Measurements from ENCODE around the gene PRMT1. TPM values are rescaled to one million over a fixed set of nuclear protein-coding genes. Genes with fewer than 3 reads are reported as not detected.

PRMT1 gene
- total and polyA plus RNA-seq, 9 of the 15 experiments (the other 6 are each of a cell fraction or from before 2014, with no cell fraction given): 13.3 to 464 (median 326) TPM

DNA sequence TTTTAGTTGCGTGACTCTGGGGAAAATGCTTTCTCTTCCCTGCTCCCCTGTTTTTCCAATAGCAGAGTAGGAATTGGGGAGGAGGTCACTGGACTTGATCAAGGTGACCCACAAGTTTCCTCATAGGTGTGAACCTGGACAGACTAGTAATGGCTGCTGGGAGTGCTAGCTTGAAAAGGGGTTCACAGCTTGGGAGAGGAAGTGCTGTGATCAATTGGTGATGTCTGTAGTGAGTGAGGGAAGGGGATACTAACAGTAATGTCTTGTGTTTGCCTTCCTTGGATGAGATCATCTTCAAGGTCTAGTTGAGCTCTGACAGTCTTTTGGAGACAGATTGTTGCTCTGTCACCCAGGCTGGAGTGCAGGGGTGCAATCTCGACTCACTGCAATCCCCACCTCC is 9.6 kb upstream of the PRMT1 start (continued):
- TF ChIP-seq, protein P1, sequence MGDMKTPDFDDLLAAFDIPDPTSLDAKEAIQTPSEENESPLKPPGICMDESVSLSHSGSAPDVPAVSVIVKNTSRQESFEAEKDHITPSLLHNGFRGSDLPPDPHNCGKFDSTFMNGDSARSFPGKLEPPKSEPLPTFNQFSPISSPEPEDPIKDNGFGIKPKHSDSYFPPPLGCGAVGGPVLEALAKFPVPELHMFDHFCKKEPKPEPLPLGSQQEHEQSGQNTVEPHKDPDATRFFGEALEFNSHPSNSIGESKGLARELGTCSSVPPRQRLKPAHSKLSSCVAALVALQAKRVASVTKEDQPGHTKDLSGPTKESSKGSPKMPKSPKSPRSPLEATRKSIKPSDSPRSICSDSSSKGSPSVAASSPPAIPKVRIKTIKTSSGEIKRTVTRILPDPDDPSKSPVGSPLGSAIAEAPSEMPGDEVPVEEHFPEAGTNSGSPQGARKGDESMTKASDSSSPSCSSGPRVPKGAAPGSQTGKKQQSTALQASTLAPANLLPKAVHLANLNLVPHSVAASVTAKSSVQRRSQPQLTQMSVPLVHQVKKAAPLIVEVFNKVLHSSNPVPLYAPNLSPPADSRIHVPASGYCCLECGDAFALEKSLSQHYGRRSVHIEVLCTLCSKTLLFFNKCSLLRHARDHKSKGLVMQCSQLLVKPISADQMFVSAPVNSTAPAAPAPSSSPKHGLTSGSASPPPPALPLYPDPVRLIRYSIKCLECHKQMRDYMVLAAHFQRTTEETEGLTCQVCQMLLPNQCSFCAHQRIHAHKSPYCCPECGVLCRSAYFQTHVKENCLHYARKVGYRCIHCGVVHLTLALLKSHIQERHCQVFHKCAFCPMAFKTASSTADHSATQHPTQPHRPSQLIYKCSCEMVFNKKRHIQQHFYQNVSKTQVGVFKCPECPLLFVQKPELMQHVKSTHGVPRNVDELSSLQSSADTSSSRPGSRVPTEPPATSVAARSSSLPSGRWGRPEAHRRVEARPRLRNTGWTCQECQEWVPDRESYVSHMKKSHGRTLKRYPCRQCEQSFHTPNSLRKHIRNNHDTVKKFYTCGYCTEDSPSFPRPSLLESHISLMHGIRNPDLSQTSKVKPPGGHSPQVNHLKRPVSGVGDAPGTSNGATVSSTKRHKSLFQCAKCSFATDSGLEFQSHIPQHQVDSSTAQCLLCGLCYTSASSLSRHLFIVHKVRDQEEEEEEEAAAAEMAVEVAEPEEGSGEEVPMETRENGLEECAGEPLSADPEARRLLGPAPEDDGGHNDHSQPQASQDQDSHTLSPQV (IDR thresholded peaks at IDR 0.05): no peak
- peak; percentile 98 for TF ChIP-seq ZBTB17 (CRISPR knock-in tag; IDR thresholded peaks at IDR 0.05)
- TF ChIP-seq ZNF311 (CRISPR knock-in tag; IDR thresholded peaks at IDR 0.05): no peak
- TF ChIP-seq, protein P2, sequence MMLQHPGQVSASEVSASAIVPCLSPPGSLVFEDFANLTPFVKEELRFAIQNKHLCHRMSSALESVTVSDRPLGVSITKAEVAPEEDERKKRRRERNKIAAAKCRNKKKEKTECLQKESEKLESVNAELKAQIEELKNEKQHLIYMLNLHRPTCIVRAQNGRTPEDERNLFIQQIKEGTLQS (IDR thresholded peaks at IDR 0.05): peak; percentile 84
- TF ChIP-seq, protein P2 (CRISPR knock-in tag; conservative IDR thresholded peaks at IDR 0.05): no peak
- no peak for TF ChIP-seq TCF7L2 (IDR thresholded peaks at IDR 0.05; ENCODE audit: low read depth, low read length)
- TF ChIP-seq, protein P3, sequence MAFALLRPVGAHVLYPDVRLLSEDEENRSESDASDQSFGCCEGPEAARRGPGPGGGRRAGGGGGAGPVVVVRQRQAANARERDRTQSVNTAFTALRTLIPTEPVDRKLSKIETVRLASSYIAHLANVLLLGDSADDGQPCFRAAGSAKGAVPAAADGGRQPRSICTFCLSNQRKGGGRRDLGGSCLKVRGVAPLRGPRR (CRISPR knock-in tag; IDR thresholded peaks at IDR 0.05): no peak
- TF ChIP-seq, protein P4, sequence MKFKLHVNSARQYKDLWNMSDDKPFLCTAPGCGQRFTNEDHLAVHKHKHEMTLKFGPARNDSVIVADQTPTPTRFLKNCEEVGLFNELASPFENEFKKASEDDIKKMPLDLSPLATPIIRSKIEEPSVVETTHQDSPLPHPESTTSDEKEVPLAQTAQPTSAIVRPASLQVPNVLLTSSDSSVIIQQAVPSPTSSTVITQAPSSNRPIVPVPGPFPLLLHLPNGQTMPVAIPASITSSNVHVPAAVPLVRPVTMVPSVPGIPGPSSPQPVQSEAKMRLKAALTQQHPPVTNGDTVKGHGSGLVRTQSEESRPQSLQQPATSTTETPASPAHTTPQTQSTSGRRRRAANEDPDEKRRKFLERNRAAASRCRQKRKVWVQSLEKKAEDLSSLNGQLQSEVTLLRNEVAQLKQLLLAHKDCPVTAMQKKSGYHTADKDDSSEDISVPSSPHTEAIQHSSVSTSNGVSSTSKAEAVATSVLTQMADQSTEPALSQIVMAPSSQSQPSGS (CRISPR knock-in tag; IDR thresholded peaks at IDR 0.05): no peak
- TF ChIP-seq ETV1 (tag; conservative IDR thresholded peaks at IDR 0.05; ENCODE audit: low read depth): no peak
- no peak for TF ChIP-seq SMARCC2 (IDR thresholded peaks at IDR 0.05; ENCODE audit: low read depth)
- TF ChIP-seq, protein P5, sequence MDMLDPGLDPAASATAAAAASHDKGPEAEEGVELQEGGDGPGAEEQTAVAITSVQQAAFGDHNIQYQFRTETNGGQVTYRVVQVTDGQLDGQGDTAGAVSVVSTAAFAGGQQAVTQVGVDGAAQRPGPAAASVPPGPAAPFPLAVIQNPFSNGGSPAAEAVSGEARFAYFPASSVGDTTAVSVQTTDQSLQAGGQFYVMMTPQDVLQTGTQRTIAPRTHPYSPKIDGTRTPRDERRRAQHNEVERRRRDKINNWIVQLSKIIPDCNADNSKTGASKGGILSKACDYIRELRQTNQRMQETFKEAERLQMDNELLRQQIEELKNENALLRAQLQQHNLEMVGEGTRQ (CRISPR knock-in tag; IDR thresholded peaks at IDR 0.05): no peak
- TF ChIP-seq TCF3 (CRISPR knock-in tag; IDR thresholded peaks at IDR 0.05): no peak
- TF ChIP-seq ATF1 (CRISPR knock-in tag; IDR thresholded peaks at IDR 0.05): no peak
- no peak for TF ChIP-seq ATF1 (tag; IDR thresholded peaks at IDR 0.05)
- TF ChIP-seq SUPT5H (IDR thresholded peaks at IDR 0.05): no peak
- TF ChIP-seq NR2F6 (CRISPR knock-in tag; IDR thresholded peaks at IDR 0.05): no peak
- TF ChIP-seq RHOXF2B (CRISPR knock-in tag; conservative IDR thresholded peaks at IDR 0.05): no peak
- TF ChIP-seq RBM14 (IDR thresholded peaks at IDR 0.05; ENCODE audit: borderline replicate concordance, insufficient read depth, low read depth, low read length): no peak
- TF ChIP-seq, protein P6, sequence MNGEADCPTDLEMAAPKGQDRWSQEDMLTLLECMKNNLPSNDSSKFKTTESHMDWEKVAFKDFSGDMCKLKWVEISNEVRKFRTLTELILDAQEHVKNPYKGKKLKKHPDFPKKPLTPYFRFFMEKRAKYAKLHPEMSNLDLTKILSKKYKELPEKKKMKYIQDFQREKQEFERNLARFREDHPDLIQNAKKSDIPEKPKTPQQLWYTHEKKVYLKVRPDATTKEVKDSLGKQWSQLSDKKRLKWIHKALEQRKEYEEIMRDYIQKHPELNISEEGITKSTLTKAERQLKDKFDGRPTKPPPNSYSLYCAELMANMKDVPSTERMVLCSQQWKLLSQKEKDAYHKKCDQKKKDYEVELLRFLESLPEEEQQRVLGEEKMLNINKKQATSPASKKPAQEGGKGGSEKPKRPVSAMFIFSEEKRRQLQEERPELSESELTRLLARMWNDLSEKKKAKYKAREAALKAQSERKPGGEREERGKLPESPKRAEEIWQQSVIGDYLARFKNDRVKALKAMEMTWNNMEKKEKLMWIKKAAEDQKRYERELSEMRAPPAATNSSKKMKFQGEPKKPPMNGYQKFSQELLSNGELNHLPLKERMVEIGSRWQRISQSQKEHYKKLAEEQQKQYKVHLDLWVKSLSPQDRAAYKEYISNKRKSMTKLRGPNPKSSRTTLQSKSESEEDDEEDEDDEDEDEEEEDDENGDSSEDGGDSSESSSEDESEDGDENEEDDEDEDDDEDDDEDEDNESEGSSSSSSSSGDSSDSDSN (IDR thresholded peaks at IDR 0.05; ENCODE audit: borderline replicate concordance in 1 of 2, low read depth in 2 of 2, low read length in 2 of 2): no peak
